Measurements from ENCODE around the gene ERVK3-1.

The ERVK3-1 gene

GRCh38 chr19:58355908-58356765 is 51.0 kb downstream of the ERVK3-1 start:
- H3K9ac ChIP-seq (ENCODE audit: insufficient read length, low read depth) = no peak overlapping the region
- H3K9me3 ChIP-seq (ENCODE audit: insufficient read depth, low read length) = no peaks in the 10 kb centered on the region
- H3K4me1 ChIP-seq (ENCODE audit: insufficient read depth, insufficient read length) = peaks cover 10% of the 10 kb centered on the region
- H3K27me3 ChIP-seq (ENCODE audit: insufficient read depth, insufficient read length) = no peaks in the 10 kb centered on the region
- H3K36me3 ChIP-seq (ENCODE audit: insufficient read depth, insufficient read length, low read length) = peaks cover 27% of the 10 kb centered on the region
- no peak for DNase-seq (ENCODE audit: low read depth, low spot score)
- H3K4me3 ChIP-seq (ENCODE audit: insufficient read length, low read depth) = no peak overlapping the region
- TF ChIP-seq SUZ12 (IDR thresholded peaks at IDR 0.05; ENCODE audit: extremely low read depth, insufficient read depth, insufficient read length) (no peak), YY1 (IDR thresholded peaks at IDR 0.05; ENCODE audit: insufficient read depth, insufficient read length) (no peak), ZNF274 (IDR thresholded peaks at IDR 0.05; ENCODE audit: low read depth, low read length) (no peak)

GRCh38 chr19:58356766-58357480 is 51.7 kb downstream of the ERVK3-1 start:
- no peaks in the 10 kb centered on the region for H3K27me3 ChIP-seq (ENCODE audit: insufficient read depth, insufficient read length)
- no peaks in the 10 kb centered on the region for H3K9me3 ChIP-seq (ENCODE audit: insufficient read depth, low read length)
- H3K36me3 ChIP-seq (ENCODE audit: insufficient read depth, insufficient read length, low read length) = peaks cover 23% of the 10 kb centered on the region
- H3K4me3 ChIP-seq (ENCODE audit: insufficient read length, low read depth) = no peak overlapping the region
- no peak overlapping the region for H3K9ac ChIP-seq (ENCODE audit: insufficient read length, low read depth)
- TF ChIP-seq ZNF274 (IDR thresholded peaks at IDR 0.05; ENCODE audit: low read depth, low read length) (no peak), YY1 (IDR thresholded peaks at IDR 0.05; ENCODE audit: insufficient read depth, insufficient read length) (no peak), SUZ12 (IDR thresholded peaks at IDR 0.05; ENCODE audit: extremely low read depth, insufficient read depth, insufficient read length) (no peak)
- no peak for DNase-seq (ENCODE audit: low read depth, low spot score)
- H3K4me1 ChIP-seq (ENCODE audit: insufficient read depth, insufficient read length) = peaks cover 10% of the 10 kb centered on the region

- Histone ChIP-seq H3K4me3 (ENCODE audit: insufficient read length, low read depth) (no peak overlapping the region), H3K4me1 (ENCODE audit: insufficient read depth, insufficient read length) (peaks cover 7% of the 10 kb centered on the region), H3K27me3 (ENCODE audit: insufficient read depth, insufficient read length) (no peaks in the 10 kb centered on the region), H3K9me3 (ENCODE audit: insufficient read depth, low read length) (no peaks in the 10 kb centered on the region), H3K36me3 (ENCODE audit: insufficient read depth, insufficient read length, low read length) (peaks cover 23% of the 10 kb centered on the region), H3K9ac (ENCODE audit: insufficient read length, low read depth) (peak overlapping the region; percentile 42)
- no peak for DNase-seq (ENCODE audit: low read depth, low spot score)
- no peak for TF ChIP-seq YY1 (IDR thresholded peaks at IDR 0.05; ENCODE audit: insufficient read depth, insufficient read length)
- no peak for TF ChIP-seq SUZ12 (IDR thresholded peaks at IDR 0.05; ENCODE audit: extremely low read depth, insufficient read depth, insufficient read length)
- TF ChIP-seq ZNF274 (IDR thresholded peaks at IDR 0.05; ENCODE audit: low read depth, low read length) = no peak
These were observed 52.4 kb downstream of the ERVK3-1 start for GRCh38 chr19:58357481-58358145.

GRCh38 chr19:58361900-58362271 is 56.7 kb downstream of the ERVK3-1 start:
- Histone ChIP-seq H3K4me3 (ENCODE audit: insufficient read length, low read depth) (peak overlapping the region; percentile 93), H3K27me3 (ENCODE audit: insufficient read depth, insufficient read length) (no peaks in the 10 kb centered on the region), H3K9me3 (ENCODE audit: insufficient read depth, low read length) (no peaks in the 10 kb centered on the region), H3K36me3 (ENCODE audit: insufficient read depth, insufficient read length, low read length) (peaks cover 13% of the 10 kb centered on the region), H3K4me1 (ENCODE audit: insufficient read depth, insufficient read length) (peaks cover 9% of the 10 kb centered on the region), H3K9ac (ENCODE audit: insufficient read length, low read depth) (peak overlapping the region; percentile 96)
- DNase-seq (ENCODE audit: low read depth, low spot score) = peak; percentile 16
- TF ChIP-seq YY1 (IDR thresholded peaks at IDR 0.05; ENCODE audit: insufficient read depth, insufficient read length) (no peak), SUZ12 (IDR thresholded peaks at IDR 0.05; ENCODE audit: extremely low read depth, insufficient read depth, insufficient read length) (no peak), ZNF274 (IDR thresholded peaks at IDR 0.05; ENCODE audit: low read depth, low read length) (no peak)

GRCh38 chr19:58362272-58362994 is 57.3 kb downstream of the ERVK3-1 start, which contains the start of gene ZNF497:
TSS of gene ZNF497 (minus strand) at chr19:58362751. CDS start at chr19:58357635, 5,116 bp downstream.
- H3K36me3 ChIP-seq (ENCODE audit: insufficient read depth, insufficient read length, low read length) = peaks cover 18% of the 10 kb centered on the region
- TF ChIP-seq YY1 (IDR thresholded peaks at IDR 0.05; ENCODE audit: insufficient read depth, insufficient read length) (peak; percentile 51), ZNF274 (IDR thresholded peaks at IDR 0.05; ENCODE audit: low read depth, low read length) (no peak), SUZ12 (IDR thresholded peaks at IDR 0.05; ENCODE audit: extremely low read depth, insufficient read depth, insufficient read length) (no peak)
- peak within 1 kb of the TSS; percentile 93 for H3K4me3 ChIP-seq (ENCODE audit: insufficient read length, low read depth)
- no peaks in the 10 kb centered on the region for H3K27me3 ChIP-seq (ENCODE audit: insufficient read depth, insufficient read length)
- peaks cover 9% of the 10 kb centered on the region for H3K4me1 ChIP-seq (ENCODE audit: insufficient read depth, insufficient read length)
- no peaks in the 10 kb centered on the region for H3K9me3 ChIP-seq (ENCODE audit: insufficient read depth, low read length)
- peak; percentile 87 for DNase-seq (ENCODE audit: low read depth, low spot score)
- peak within 1 kb of the TSS; percentile 96 for H3K9ac ChIP-seq (ENCODE audit: insufficient read length, low read depth)

GRCh38 chr19:58364146-58364545 is 59.0 kb downstream of the ERVK3-1 start:
- peaks cover 17% of the 10 kb centered on the region for H3K36me3 ChIP-seq (ENCODE audit: insufficient read depth, insufficient read length, low read length)
- no peak for TF ChIP-seq YY1 (IDR thresholded peaks at IDR 0.05; ENCODE audit: insufficient read depth, insufficient read length)
- no peak overlapping the region for H3K9ac ChIP-seq (ENCODE audit: insufficient read length, low read depth)
- H3K9me3 ChIP-seq (ENCODE audit: insufficient read depth, low read length) = no peaks in the 10 kb centered on the region
- DNase-seq (ENCODE audit: low read depth, low spot score) = no peak
- H3K27me3 ChIP-seq (ENCODE audit: insufficient read depth, insufficient read length) = no peaks in the 10 kb centered on the region
- H3K4me3 ChIP-seq (ENCODE audit: insufficient read length, low read depth) = no peak overlapping the region
- peaks cover 1% of the 10 kb centered on the region for H3K4me1 ChIP-seq (ENCODE audit: insufficient read depth, insufficient read length)

Measured in NT2/D1 (cell line).